ENCODE measurements around the gene RND2. TPM values are rescaled to one million over a fixed set of nuclear protein-coding genes. Genes with fewer than 3 reads are reported as not detected.

RND2 gene
- total and polyA plus RNA-seq, 9 of the 15 experiments (the other 6 are each of a cell fraction or from before 2014, with no cell fraction given) = 0.15 to 1.9 (median 0.98) TPM

- TF ChIP-seq RERE (CRISPR knock-in tag; IDR thresholded peaks at IDR 0.05; ENCODE audit: borderline replicate concordance) = no peak
- TF ChIP-seq PURB (CRISPR knock-in tag; IDR thresholded peaks at IDR 0.05; ENCODE audit: low read depth) = no peak
- TF ChIP-seq SP1 (CRISPR knock-in tag; IDR thresholded peaks at IDR 0.05) = peak; percentile 53; the same call in 1 of the 2 replicates
- no peak for TF ChIP-seq USF2 (CRISPR knock-in tag; IDR thresholded peaks at IDR 0.05)
- no peak for TF ChIP-seq KLF6 (CRISPR knock-in tag; IDR thresholded peaks at IDR 0.05; ENCODE audit: borderline replicate concordance)
- TF ChIP-seq ZNF444 (CRISPR knock-in tag; IDR thresholded peaks at IDR 0.05) = no peak
- TF ChIP-seq SMAD1 (IDR thresholded peaks at IDR 0.05; ENCODE audit: low read depth, low read length, partially characterized antibody) = no peak
- 0 out of 2 replicates have a peak, but pooled peaks have one; percentile 28 for TF ChIP-seq RFX5 (IDR thresholded peaks at IDR 0.05; ENCODE audit: low read depth, low read length)
- peak in 1 of 2 experiments; percentile 52; a peak in 1 of 4 replicates for TF ChIP-seq MLLT1 (IDR thresholded peaks at IDR 0.05)
- TF ChIP-seq XRCC3 (IDR thresholded peaks at IDR 0.05) = no peak
- peak; percentile 58 for TF ChIP-seq SMAD4 (CRISPR knock-in tag; conservative IDR thresholded peaks at IDR 0.05)
- peak; percentile 27; the same call in 1 of the 2 replicates for TF ChIP-seq NFIC (IDR thresholded peaks at IDR 0.05)
- TF ChIP-seq ZNF561 (CRISPR knock-in tag; conservative IDR thresholded peaks at IDR 0.05) = no peak
- peak; percentile 10; the same call in 1 of the 2 replicates for TF ChIP-seq STAT5A (IDR thresholded peaks at IDR 0.05; ENCODE audit: borderline replicate concordance, low read length)
- no peak for TF ChIP-seq NFIX (CRISPR knock-in tag; IDR thresholded peaks at IDR 0.05; ENCODE audit: low read depth)
- no peak for TF ChIP-seq E2F3 (CRISPR knock-in tag; IDR thresholded peaks at IDR 0.05)
- no peak for TF ChIP-seq SFPQ (IDR thresholded peaks at IDR 0.05; ENCODE audit: low read depth, low read length)
- peak; percentile 53; the same call in 1 of the 2 replicates for TF ChIP-seq NFRKB (IDR thresholded peaks at IDR 0.05; ENCODE audit: low read depth)
Measured at GRCh38 chr17:43024407-43025289, at the start of gene RND2 (continued).

Measured in K562 (cell line).